NCI-H460 (cell line): Measurements from ENCODE around the gene PANK4. TPM values are rescaled to one million over a fixed set of nuclear protein-coding genes. Genes with fewer than 3 reads are reported as not detected.

Experiments
- DNase-seq: peaks from one replicate; pipeline ENCODE4 v3.0.0-alpha.2; 2016; ENCODE audit warnings: low read depth; ENCODE audit errors: extremely low read depth
- total RNA-seq: library from RNA; depleted of rRNA; stranded (reverse); fragments of >200 nt; shearing (Covaris generic); gene quantifications from 2 replicates; pipeline ENCODE4 v1.2.3, GENCODE V29; 2014

PANK4 gene
- total RNA-seq, 1 experiment from 2014 or later: 12.5 TPM

DNA sequence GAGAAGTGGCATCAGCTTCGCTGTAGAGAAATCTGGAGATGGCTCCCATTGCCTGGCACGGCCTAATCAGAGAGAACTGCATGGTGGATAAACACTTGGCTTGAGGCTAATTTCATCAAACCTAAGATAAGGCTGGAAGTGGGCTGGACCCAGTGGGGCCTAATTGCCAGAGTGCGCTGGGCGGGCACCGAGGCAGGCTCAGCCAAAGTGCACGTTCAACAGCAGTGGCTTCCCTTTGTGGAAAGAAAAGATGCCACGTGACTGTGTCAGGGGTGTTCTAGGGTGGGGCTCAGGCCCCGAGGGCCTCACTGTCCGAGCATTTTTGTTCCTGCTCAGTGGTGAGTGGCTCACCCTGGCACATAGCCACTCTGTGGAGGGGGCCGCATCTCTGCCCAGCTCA lies 44.5 kb downstream of the PANK4 start:
- DNase-seq: no peak

DNA sequence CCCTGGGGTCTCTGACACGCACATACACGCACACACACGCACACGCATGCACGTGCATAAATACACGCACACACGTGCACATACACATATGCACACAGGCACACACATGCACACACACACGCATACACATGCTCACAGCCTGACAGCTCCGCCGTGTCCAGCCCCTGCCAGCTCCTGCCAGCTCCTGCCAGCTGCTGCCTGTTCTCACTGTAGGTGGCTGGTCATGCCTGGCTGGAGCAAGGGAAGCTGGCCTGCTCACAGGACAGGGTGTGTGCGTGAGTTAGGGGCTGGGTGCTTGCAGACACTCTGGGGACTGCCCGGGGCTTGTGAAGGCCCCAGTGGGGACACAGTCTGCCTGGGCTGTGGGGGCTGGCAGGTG lies 45.4 kb downstream of the PANK4 start:
- no peak for DNase-seq

- no peak for DNase-seq
These were observed 46.0 kb downstream of the PANK4 start for GRCh38 chr1:2480236-2480985.

DNA sequence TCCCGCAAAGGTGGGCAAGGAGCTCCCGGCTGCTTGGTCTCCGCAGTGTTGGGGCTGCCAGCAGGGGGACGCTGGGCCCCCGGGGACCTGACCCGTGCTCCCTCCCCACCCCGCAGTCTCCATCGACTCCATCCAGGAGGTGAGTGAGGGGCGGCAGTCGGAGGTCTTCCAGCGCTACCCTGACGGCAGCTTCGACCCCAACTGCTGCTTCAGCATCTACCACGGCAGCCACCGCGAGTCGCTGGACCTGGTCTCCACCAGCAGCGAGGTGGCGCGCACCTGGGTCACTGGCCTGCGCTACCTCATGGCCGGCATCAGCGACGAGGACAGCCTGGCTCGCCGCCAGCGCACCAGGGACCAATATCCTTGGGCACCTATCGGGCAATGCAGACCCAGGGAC lies 46.8 kb downstream of the PANK4 start:
- DNase-seq: no peak

DNA sequence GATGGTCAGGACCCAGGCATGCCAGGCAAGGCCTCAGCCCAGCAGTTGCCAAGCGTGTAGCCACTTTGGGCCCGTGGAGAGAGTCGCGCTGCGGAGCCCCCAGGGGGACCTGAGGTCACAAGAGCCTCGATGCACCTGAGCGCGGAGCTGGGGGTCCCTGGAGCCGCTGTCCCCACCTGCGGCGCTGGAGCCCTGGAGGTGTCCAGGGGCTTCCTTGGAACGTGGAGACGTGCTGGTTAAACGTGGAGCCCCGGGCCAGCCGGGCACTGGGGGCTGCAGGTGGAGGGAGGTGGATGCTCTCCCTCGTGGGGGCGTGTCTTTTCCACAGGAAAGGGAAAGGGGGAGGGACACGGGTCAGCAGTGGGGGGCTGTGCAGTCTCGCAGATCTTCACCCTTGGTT lies 47.2 kb downstream of the PANK4 start:
- no peak for DNase-seq

- no peak for DNase-seq
These were observed 48.5 kb downstream of the PANK4 start for GRCh38 chr1:2477791-2478499.

DNA sequence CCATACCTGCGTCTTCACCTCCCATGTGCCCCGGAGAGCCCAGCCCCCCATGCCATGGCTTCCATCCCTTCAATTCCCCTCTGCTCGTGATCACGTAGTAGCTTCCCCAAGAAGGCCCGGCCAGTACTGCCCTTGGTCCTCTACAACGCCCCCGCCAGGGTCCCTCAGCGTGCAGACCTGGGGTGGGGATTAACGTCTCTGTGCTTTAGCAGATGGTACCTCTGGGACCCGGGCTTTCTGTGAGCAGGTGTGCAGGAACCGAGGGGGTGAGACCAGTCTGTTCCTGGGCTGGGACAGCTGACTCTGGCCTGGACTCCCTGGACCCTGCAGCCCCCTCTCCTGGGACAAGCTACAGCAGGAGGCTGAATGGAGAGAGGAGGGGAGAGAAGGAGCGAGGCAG lies 49.1 kb downstream of the PANK4 start:
- no peak for DNase-seq

DNA sequence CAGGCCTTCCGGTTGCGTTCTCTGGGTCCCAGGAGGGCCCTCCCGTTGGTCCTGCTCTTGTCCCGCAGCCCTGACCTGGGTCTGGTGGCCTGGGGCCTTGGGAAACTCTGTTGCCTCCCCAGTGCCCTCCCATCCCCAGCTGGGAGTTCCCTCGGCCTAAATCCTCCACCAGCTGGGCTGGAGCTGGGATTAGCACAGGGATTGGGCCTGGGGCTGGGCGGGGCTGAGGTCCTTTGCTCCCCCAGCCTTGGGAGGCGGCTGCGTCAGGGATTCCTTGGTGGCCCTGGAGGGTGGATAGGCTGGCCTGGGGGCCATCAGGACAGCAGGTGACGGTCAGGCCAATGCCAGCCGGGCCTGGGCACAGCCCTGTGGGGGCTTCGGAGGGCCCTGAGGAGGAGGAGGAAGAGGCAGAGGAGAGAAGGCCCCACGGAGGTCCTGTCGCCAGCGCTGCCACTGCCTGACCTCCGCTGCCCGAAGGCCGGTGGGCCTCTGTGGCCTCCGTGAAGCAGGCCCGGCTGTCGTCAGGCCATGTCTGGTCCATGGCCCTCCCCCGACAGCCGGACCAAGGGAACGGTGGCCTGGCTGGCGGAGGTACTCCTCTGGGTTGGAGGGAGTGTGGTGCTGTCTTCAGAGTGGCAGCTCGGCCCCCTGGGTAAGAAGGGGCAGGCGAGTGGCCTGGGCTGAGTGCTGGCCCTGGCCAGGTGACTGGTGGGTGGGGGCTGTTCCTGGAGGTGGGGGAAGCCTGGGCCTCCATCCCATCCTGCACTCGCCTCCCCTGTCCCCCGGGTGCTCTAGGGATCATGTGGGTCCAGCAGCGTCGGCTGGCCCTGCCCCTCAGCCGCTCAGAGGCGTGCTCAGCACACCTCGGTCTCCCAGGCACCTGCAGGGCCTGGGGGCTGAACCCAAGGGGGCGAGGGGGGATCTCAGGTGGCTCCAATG lies 50.1 kb downstream of the PANK4 start, which contains the start of gene PLCH2:
TSS of gene PLCH2 (plus strand) at position 229 of the 939 bp plus-strand sequence. CDS start at position 529, 300 bp downstream.
- DNase-seq: no peak

DNA sequence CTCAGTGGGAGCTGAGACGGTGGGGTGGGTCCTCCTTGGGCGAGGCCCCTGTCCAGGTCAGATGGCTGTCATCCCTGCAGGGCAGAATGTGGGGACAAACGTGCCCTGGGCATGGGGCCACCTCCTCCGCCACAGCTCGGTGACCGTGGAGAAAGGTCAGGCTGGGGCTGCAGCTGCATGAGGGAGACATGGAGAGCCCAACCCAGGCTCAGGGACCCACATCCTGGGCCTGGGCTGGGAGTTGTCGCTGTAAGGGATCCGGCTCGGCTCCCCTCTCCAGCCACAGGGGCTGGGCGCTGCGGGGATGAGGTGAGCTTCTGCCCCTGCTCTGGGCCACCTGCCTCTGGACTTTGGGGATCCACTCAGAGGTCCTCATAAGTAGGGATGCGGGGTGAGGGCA lies 50.8 kb downstream of the PANK4 start:
- no peak for DNase-seq

GRCh38 chr1:2474933-2475371 lies 51.4 kb downstream of the PANK4 start:
- no peak for DNase-seq

DNA sequence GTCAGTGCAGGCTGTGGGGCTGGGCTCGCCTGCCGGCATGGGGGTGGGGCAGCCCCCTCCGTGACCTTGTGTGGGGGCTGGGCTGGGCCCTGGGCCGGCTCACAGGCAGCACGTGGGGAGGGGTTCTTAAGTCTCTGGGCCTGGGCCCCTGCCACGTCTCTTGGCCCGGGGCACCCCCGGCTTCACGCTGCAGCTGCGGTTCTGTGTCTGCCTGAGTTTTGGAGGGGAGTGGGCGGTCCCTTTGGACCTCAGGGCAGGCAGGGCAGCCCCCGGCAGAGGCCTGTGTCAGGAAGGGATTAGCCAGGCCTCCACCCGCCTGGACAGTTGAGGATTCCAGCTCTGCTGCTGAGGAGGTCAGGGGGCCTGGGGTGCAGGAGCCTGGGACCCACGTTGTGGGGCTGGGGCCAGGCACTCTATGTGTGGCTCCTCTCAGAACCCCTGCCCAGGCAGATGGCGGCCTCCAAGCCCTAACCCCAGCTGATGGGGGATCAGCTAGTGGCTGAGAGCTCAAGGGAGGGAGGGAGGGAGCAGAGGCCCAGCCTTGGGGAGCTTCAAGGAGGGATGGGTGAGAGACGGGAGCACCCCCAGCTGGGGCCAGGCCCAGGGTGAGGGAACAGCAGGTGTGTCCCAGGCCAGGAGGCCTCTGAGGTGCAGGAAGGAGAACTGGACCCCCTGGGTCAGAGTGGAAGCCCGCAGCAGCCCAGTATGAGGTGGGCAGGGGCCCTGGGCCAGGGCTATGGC lies 52.1 kb downstream of the PANK4 start:
- no peak for DNase-seq

DNA sequence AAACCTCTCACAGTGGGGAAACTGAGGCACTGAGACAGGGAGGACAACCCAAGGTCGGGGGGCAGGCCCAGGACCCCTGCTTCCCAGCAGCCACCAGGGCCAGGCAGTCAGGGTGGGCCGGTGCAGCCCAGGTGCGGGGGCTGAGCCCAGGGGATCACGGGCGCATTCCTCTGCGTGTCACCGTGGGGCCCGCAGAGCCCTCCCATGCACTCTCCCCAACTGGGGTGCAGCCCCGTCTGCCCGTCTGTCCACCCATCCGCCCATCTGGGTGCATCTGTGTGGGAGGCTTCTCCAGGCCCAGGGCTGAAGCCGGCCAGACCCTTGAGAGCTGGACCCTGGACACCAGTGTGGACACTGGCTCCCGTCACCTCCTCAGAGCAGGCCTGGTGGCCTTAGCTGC lies 53.2 kb downstream of the PANK4 start:
- no peak for DNase-seq

- no peak for DNase-seq
These were observed 53.7 kb downstream of the PANK4 start for GRCh38 chr1:2472561-2473177.

- no peak for DNase-seq
These were observed 54.3 kb downstream of the PANK4 start for GRCh38 chr1:2472109-2472508.

DNA sequence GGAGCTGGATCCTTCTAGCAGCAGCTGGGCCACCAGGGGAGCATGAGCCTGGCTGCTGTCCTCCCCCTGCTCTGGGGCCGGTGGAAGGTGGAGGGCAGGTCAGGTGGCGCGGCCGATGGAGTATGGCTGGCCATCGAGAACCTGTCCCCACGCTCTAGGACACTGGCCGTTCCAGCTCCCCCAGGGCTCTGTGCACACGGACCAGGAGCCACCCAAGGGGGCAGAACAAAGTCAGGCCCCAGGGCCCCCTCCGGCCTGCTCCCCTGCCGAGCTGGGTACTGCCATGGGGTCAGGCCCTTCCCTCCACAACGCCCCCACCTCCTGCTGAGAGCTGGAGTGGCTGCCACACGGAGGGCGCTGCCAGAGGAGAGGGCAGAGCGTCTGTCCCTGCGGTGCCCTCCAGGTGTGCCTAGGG lies 54.8 kb downstream of the PANK4 start:
- no peak for DNase-seq

GRCh38 chr1:2471159-2471471 lies 55.3 kb downstream of the PANK4 start:
- no peak for DNase-seq

DNA sequence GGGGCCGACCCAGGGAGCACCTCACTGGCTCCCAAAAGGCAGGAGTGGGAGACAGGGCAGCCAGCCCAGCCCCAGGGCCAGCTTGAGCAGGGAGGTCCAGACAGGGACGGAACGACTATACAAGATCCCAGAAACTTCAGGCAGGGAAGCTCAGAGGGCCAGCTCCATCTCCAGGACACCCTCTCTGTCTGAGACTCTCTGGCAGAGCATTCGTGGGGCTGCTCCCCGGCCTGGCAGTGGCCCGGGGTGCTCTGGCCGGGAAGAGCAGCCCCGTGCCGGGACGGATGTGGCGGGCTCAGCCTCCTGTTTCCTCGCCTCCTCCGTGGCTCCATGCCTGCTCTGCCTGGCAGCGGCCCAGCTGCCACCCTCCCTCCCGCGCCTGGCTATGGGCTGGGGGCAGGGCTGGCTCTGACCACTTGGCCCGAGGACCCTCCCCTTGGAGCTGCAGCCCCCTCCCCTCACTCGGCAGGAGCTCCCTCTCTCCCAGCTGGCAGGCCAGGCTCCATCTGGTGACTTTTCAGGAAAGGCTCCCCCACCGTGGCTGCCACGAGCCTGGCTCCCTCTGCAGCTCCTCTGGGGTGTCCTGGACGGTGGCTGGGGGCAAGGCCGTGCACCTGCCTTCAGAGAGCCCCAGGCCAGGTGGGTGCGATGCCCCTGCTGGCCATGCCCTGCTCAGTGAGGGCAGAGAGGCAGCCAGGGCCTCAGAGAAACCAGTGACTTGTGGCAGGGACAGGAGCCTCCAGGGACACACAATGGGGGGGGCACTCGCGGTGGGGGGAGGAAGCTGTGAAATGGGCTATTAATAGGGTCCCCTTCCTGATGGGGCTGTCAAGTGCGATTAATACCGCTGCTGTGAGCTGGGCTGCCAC lies 55.9 kb downstream of the PANK4 start:
- no peak for DNase-seq

- DNase-seq: no peak
These were observed 57.1 kb downstream of the PANK4 start for GRCh38 chr1:2469103-2469940.
